ENCODE data around the gene HLCS.

DNA sequence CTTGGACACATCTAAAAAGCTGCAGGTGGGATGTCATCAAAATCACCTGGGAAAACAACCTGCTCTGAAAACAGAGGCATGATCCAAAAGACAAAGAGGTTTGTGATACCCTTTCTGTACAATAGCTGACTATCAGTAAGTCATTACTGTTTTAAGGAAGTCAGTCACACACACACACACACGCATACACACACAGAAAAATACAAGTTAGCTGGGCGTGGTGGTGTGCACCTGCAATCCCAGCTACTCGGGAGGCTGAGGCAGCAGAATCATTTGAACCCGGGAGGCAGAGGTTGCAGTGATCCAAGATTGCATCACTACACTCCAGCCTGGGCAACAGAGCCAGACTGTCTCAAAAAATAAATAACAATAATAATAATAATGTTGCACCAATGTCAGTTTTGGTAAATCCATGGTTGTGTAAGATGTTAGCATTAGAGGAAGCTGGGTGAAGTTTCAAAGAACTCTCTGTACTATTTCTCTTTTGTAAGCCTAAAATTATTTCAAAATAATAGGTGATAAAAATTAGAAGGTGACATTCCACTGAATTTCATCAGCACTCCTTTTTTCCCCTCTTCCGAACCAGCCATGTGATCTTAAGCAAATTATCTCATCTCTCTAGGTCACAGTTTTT, 9.9 kb upstream of the HLCS start:
- TF ChIP-seq, protein P1, sequence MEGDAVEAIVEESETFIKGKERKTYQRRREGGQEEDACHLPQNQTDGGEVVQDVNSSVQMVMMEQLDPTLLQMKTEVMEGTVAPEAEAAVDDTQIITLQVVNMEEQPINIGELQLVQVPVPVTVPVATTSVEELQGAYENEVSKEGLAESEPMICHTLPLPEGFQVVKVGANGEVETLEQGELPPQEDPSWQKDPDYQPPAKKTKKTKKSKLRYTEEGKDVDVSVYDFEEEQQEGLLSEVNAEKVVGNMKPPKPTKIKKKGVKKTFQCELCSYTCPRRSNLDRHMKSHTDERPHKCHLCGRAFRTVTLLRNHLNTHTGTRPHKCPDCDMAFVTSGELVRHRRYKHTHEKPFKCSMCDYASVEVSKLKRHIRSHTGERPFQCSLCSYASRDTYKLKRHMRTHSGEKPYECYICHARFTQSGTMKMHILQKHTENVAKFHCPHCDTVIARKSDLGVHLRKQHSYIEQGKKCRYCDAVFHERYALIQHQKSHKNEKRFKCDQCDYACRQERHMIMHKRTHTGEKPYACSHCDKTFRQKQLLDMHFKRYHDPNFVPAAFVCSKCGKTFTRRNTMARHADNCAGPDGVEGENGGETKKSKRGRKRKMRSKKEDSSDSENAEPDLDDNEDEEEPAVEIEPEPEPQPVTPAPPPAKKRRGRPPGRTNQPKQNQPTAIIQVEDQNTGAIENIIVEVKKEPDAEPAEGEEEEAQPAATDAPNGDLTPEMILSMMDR (optimal IDR thresholded peaks at IDR 0.05 in 1 of 3, IDR thresholded peaks at IDR 0.05 in 1 of 3, conservative IDR thresholded peaks at IDR 0.05 in 1 of 3; ENCODE audit: extremely low read depth in 1 of 3, insufficient read depth in 2 of 3, low read length in 3 of 3) = no peak
- TF ChIP-seq EZH2 (IDR thresholded peaks at IDR 0.05; ENCODE audit: low read length) = no peak
